Measurements from ENCODE around the gene TPT1.

TPT1 gene

GRCh38 chr13:45305079-45305478 lies 35.9 kb downstream of the TPT1 start:
- H3K27ac ChIP-seq (ENCODE audit: low read depth, low read length): no peak overlapping the region
- peaks cover 8% of the 10 kb centered on the region; the same call in 1 of the 2 replicates for H3K27me3 ChIP-seq (ENCODE audit: control insufficient read depth, low read length)
- H3K9me2 ChIP-seq (replicated peaks; ENCODE audit: control insufficient read depth, low read length): no peaks in the 10 kb centered on the region
- no peaks in the 10 kb centered on the region for H4K20me1 ChIP-seq (ENCODE audit: control insufficient read depth, insufficient read depth, low read depth, low read length)
- no peaks in the 10 kb centered on the region for H3K79me2 ChIP-seq (ENCODE audit: control insufficient read depth, low read length)
- TF ChIP-seq CTCF (IDR thresholded peaks at IDR 0.05; ENCODE audit: low read depth, low read length, poor library complexity, severe bottlenecking) (no peak), EZH2phosphoT487 (IDR thresholded peaks at IDR 0.05; ENCODE audit: borderline replicate concordance, low read length) (no peak)
- no peak overlapping the region for H3K4me3 ChIP-seq (ENCODE audit: low read length)
- H3K4me2 ChIP-seq (ENCODE audit: low read length): no peak overlapping the region
- H3F3A ChIP-seq (ENCODE audit: control insufficient read depth, insufficient read depth): no peaks in the 10 kb centered on the region; the same call in 1 of the 2 replicates
- H3K36me3 ChIP-seq (ENCODE audit: control insufficient read depth, low read length): no peaks in the 10 kb centered on the region
- H3K4me1 ChIP-seq (ENCODE audit: control insufficient read depth, low read length): peaks cover 3% of the 10 kb centered on the region
- no peaks in the 10 kb centered on the region for H3K9me3 ChIP-seq (ENCODE audit: control insufficient read depth, insufficient read depth, low read length)

- TF ChIP-seq CTCF (IDR thresholded peaks at IDR 0.05; ENCODE audit: low read depth, low read length, poor library complexity, severe bottlenecking): no peak
- no peak for TF ChIP-seq EZH2phosphoT487 (IDR thresholded peaks at IDR 0.05; ENCODE audit: borderline replicate concordance, low read length)
- H3K4me3 ChIP-seq (ENCODE audit: low read length): no peak overlapping the region
- H3K79me2 ChIP-seq (ENCODE audit: control insufficient read depth, low read length): no peaks in the 10 kb centered on the region
- H3K4me1 ChIP-seq (ENCODE audit: control insufficient read depth, low read length): no peaks in the 10 kb centered on the region
- H3F3A ChIP-seq (ENCODE audit: control insufficient read depth, insufficient read depth): no peaks in the 10 kb centered on the region
- H3K9me2 ChIP-seq (replicated peaks; ENCODE audit: control insufficient read depth, low read length): no peaks in the 10 kb centered on the region
- H3K4me2 ChIP-seq (ENCODE audit: low read length): no peak overlapping the region
- H3K9me3 ChIP-seq (ENCODE audit: control insufficient read depth, insufficient read depth, low read length): no peaks in the 10 kb centered on the region
- H3K27ac ChIP-seq (ENCODE audit: low read depth, low read length): no peak overlapping the region
- no peaks in the 10 kb centered on the region for H3K36me3 ChIP-seq (ENCODE audit: control insufficient read depth, low read length)
- no peaks in the 10 kb centered on the region for H4K20me1 ChIP-seq (ENCODE audit: control insufficient read depth, insufficient read depth, low read depth, low read length)
- peaks cover 8% of the 10 kb centered on the region; the same call in 1 of the 2 replicates for H3K27me3 ChIP-seq (ENCODE audit: control insufficient read depth, low read length)
These were observed 37.1 kb downstream of the TPT1 start for GRCh38 chr13:45303866-45304265.

GRCh38 chr13:45303026-45303425 lies 38.0 kb downstream of the TPT1 start:
- Histone ChIP-seq H3K27me3 (ENCODE audit: control insufficient read depth, low read length) (peaks cover 6% of the 10 kb centered on the region; the same call in 1 of the 2 replicates), H3K9me2 (replicated peaks; ENCODE audit: control insufficient read depth, low read length) (no peaks in the 10 kb centered on the region), H3K4me2 (ENCODE audit: low read length) (no peak overlapping the region), H3K36me3 (ENCODE audit: control insufficient read depth, low read length) (no peaks in the 10 kb centered on the region), H3F3A (ENCODE audit: control insufficient read depth, insufficient read depth) (no peaks in the 10 kb centered on the region), H3K9me3 (ENCODE audit: control insufficient read depth, insufficient read depth, low read length) (no peaks in the 10 kb centered on the region), H3K4me1 (ENCODE audit: control insufficient read depth, low read length) (no peaks in the 10 kb centered on the region), H3K27ac (ENCODE audit: low read depth, low read length) (no peak overlapping the region), H4K20me1 (ENCODE audit: control insufficient read depth, insufficient read depth, low read depth, low read length) (no peaks in the 10 kb centered on the region), H3K79me2 (ENCODE audit: control insufficient read depth, low read length) (no peaks in the 10 kb centered on the region), H3K4me3 (ENCODE audit: low read length) (no peak overlapping the region)
- no peak for TF ChIP-seq EZH2phosphoT487 (IDR thresholded peaks at IDR 0.05; ENCODE audit: borderline replicate concordance, low read length)
- no peak for TF ChIP-seq CTCF (IDR thresholded peaks at IDR 0.05; ENCODE audit: low read depth, low read length, poor library complexity, severe bottlenecking)

All from DOHH2 (cell line).